Activated CD4-positive, alpha-beta T cell treated with anti-CD3 and anti-CD28 coated beads, Interleukin-2, amount 50 U/mL, for 4 hours (primary cell): ENCODE results near the gene SYNE1.
A peak's percentile ranks its signal among the peaks of the same experiment; 100 is the strongest.

Source experiments
- DNase-seq, 2 experiments: peaks; one replicate each; pipeline ENCODE4 v3.0.0-alpha.2; 2020

SYNE1 gene

DNA sequence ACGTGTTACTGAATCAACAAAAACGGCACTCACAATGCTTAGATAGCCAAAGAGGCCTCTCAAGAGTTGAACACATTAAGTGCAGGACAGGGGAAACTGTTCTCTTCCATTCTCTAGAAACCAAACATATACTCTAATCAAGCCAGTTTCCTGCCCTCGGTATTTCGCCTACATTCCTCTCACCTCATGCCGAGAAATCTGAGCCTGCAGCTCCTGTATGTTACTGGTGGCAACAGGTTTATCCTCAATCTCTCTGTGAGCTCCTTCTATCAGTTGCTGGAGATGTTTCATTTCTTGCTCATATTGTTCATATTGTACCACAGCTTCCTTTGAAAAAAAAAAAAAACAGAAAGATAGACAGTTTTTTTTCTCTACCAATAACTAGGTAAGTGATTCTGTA is 328.9 kb downstream of the SYNE1 start:
- no peak for DNase-seq

DNA sequence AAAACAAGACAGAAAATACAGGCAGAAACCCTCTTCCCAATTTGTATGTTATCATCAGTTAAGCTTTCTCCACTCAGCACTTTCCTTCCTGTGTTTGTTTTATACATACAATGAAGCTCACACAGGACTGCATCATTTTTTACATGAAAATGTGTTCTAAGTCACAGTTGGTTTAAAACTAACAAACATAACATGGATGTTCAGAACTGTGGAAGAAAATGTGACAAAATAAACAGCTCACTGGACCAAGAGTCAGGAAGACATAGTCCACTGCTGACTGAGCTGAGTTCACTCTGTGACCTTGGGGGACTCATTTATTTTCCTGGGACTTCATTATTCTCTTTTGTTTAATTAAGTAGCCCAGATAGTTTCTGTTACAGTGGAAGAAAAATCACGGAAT is 331.5 kb downstream of the SYNE1 start:
- DNase-seq = no peak

GRCh38 chr6:152301765-152302568 is 335.2 kb downstream of the SYNE1 start:
- peak; percentile 81 to 85 for DNase-seq

- DNase-seq = no peak
Measured at GRCh38 chr6:152301021-152301764, 336.0 kb downstream of the SYNE1 start.

DNA sequence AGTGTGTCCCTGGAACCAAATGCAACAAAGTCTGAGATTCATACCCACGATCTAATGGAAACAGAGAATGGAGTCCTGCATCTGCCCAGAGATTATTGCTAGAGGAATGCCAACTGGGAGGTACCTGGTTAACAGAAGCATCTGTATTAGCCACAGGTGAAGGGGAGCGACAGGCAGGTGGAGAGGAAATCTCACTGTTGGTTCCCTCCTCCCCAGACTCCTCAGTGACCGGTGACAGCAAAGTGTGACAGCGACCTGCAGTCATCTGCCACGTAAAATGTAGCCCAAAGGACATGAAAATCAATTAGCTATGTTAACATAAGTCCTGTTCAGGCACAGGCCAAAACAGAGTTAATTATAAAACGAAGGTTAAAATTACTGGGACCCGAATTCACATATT is 336.6 kb downstream of the SYNE1 start:
- DNase-seq = no peak

- no peak for DNase-seq
Measured at GRCh38 chr6:152298848-152299735, 338.1 kb downstream of the SYNE1 start.

GRCh38 chr6:152298055-152298647 is 339.0 kb downstream of the SYNE1 start:
- no peak for DNase-seq

DNA sequence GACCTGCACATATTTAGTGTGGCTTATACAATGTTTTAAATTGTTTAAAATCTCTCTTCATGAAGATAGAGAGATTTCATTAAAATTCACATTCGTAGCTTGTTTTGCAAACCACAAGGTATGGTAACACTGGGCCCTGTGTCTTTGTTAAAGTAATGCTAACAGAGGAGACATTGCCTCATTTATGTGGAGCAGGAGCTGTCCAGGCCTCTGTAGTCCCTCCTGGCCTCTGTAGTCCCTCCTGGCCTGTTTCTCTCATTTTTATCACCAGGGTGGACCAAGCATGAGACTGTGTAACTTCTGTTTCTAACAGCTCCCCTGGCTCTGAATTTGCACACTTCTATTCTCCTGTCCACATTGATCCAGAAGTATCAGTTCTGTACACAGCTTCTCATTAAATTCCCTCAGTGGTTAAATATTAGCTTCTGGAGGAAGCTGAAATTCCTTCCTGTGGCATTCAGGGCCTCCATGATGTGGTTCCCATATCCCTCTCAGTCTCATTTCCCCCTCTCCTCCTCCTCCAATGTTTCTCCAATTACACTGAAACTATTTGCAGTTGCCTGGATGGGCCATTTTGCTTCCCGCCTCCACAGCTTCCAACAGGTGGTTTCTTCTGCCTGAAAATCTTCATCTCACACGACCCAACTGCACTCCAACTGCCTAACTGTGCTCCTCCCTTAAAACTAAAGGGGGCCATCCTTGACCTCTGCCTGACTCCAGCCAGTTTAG is 340.4 kb downstream of the SYNE1 start:
- no peak for DNase-seq

GRCh38 chr6:152295920-152296319 is 341.2 kb downstream of the SYNE1 start:
- no peak for DNase-seq

- DNase-seq = no peak
Measured at GRCh38 chr6:152295346-152295745, 341.8 kb downstream of the SYNE1 start.

DNA sequence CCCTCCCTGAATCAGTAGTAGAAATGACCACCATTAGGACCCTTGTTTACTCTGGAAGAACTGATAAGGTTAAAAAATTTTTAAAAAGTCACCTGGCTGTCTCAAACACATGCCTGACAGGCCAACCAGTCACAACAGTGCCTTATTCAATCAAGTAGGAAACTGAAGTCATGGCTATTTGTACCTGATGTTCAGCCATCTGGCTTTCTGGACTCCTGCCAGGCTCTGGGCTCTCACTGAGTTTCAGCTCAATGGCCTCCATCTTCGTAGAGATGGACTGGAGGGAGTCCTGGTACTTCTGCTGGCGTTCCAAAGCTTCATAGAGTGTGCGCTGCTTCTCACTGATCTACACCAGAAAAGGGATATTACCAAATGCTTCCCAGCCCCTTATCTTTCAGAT is 343.8 kb downstream of the SYNE1 start:
- no peak for DNase-seq

DNA sequence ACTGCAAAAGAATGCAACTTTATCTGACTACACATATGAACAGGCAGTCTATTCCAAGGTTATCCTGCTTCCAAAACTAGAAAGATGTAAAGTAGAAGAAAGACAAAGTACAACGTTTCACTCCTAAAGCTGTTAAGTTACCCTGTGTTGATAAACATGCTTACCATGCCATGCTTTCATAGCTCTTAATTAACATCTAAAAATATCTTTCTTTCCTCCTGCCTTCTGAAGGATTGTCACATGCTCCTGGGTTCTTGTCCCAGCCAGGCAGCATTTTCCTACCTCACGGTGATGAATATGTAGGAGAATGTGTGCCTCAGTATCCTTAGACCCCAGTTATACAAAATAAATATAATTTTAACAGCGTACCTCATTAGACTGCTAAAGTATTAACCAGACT is 344.6 kb downstream of the SYNE1 start:
- no peak for DNase-seq

DNA sequence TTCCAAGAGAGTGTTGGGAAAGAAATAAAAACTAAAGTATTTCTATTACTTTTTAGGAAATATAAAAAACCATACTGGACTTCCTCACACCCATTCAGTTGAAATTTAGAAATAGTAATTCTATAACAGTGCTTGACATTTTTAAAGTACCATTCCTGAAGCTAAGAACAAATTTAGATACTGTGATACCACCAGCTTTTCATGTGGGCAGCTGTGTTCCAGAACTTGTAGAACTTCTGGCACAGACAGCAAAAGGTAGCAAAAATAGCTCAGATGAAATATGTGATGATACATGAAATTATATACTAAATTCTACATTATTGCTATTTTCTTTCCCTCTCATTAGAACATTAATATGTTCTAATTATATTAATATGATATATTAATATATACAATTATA is 346.5 kb downstream of the SYNE1 start:
- no peak for DNase-seq

DNA sequence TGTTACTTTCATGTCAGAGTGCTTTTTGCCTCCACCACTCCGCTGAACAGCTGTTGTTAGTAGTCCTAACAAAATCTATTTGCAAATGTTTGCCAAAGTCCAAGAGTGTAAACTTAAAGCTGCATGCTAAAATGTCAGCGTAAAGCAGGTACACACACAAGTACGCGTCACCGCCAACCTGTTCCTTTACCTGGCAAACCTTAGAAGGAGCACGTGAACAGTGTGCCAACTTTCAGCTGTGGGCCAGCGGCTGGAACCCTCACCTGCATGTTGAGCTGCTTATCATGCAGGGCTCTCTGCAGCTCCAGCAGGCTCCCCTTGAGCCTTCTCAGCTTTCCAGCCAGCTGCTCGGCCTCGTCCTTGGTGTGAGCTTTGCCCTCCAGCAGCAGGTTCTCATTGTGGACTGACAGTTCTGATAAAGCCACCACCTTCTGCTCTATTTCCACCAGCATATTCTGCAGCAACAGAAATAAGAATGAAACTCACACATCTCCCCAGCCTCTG is 359.3 kb downstream of the SYNE1 start:
- DNase-seq = no peak

GRCh38 chr6:152273638-152274037 is 363.5 kb downstream of the SYNE1 start:
- no peak for DNase-seq

DNA sequence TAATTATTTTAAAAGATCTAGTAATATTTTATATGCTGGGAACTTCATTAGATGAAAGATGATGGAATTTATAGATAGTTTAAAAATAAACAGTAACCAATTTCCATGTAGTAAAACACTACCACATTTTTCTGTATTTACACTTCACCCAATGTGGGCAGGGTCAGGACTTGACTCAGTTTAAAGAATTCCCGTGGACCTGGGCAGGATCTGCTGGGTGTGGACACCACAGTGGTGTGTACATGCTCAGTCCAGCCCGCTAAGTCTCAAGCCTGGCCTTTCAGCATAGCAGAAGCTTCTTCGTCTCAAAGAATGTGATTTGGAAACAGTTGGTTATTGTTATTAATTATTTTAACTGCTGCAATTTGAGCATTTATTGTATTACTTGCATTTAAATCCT is 364.2 kb downstream of the SYNE1 start:
- no peak for DNase-seq

GRCh38 chr6:152272486-152272885 is 364.7 kb downstream of the SYNE1 start:
- no peak for DNase-seq

- no peak for DNase-seq
Measured at GRCh38 chr6:152271776-152272464, 365.2 kb downstream of the SYNE1 start.

- no peak for DNase-seq
Measured at GRCh38 chr6:152270301-152270925, 366.7 kb downstream of the SYNE1 start.

- DNase-seq = no peak
Measured at GRCh38 chr6:152268846-152269442, 368.2 kb downstream of the SYNE1 start.
